H1 (cell line): ENCODE results near the gene GLMN. TPM values are rescaled to one million over a fixed set of nuclear protein-coding genes. Genes with fewer than 3 reads are reported as not detected.

Experiments used
- CEBPB ChIP-seq: IDR thresholded peaks from 2 replicates; pipeline ENCODE4 v1.6.1; 2012; ENCODE audit warnings: low read depth, low read length
- KDM1A ChIP-seq: fragments of 200-600, 300-600 bp; sonication (generic); IDR thresholded peaks from 2 replicates; pipeline ENCODE4 v1.7.1; 2016; ENCODE audit warnings: mild to moderate bottlenecking, low read length, borderline replicate concordance
- POLR2A ChIP-seq, 2 experiments: IDR thresholded peaks; 1 replicate in 1 of 2; 2 replicates in 1 of 2; pipeline ENCODE4 v1.6.1; 2011; ENCODE audit warnings: low read depth in 2 of 2, low read length in 2 of 2, mild to moderate bottlenecking in 2 of 2; ENCODE audit errors: control extremely low read depth in 1 of 2
- RNF2 ChIP-seq: fragments of 200-900, 300-1000 bp; sonication (generic); IDR thresholded peaks from 2 replicates; pipeline ENCODE4 v1.7.1; 2016; ENCODE audit warnings: borderline replicate concordance, low read depth, mild to moderate bottlenecking, antibody characterized with exemption, low read length; ENCODE audit not compliant: poor library complexity, severe bottlenecking; ENCODE audit errors: missing control alignments
- SIN3A ChIP-seq, 2 experiments: IDR thresholded peaks in 1 of 2; conservative IDR thresholded peaks in 1 of 2; 2 replicates each; pipeline ENCODE4 v1.6.1; 2011 to 2012; ENCODE audit warnings: low read length in 2 of 2, improper control_type of control experiment in 1 of 2, low read depth in 1 of 2, mild to moderate bottlenecking in 1 of 2
- TAF7 ChIP-seq: optimal IDR thresholded peaks from 2 replicates; pipeline ENCODE3; 2011; ENCODE audit warnings: low read depth, mild to moderate bottlenecking, inconsistent platforms, low read length, moderate library complexity, borderline replicate concordance
- polyA plus RNA-seq, 7 experiments: library from polyadenylated mRNA; depleted of rRNA in 3 of 7; stranded (reverse) in 5 of 7; unstranded in 2 of 7; fragments of >200 nt in 5 of 7; fragments of 200-250 nt in 2 of 7; gene quantifications; 1 replicate in 5 of 7; 2 replicates in 1 of 7; 4 replicates in 1 of 7; pipeline versions ENCODE4 v1.2.1 to v1.2.3, GENCODE V29; 2011 to 2013; ENCODE audit warnings: missing spikeins in 2 of 7, mixed read lengths in 2 of 7
- total RNA-seq: library from RNA; stranded (reverse); fragmentation: NEBNext Ultra II Directional; extraction: Animal tissue kit (Norgen Biotek cat#: 25700); gene quantifications from 2 replicates; pipeline ENCODE4 v1.2.1, GENCODE V29; 2021

Gene GLMN
- total and polyA plus RNA-seq, 2 of the 8 experiments (the other 6 are each of a cell fraction or from before 2014, with no cell fraction given), result 5.7 to 25.0 TPM

- no peak for TF ChIP-seq POLR2A (IDR thresholded peaks at IDR 0.05; ENCODE audit: control extremely low read depth in 1 of 2, low read depth in 2 of 2, low read length in 2 of 2)
- no peak for TF ChIP-seq TAF7
- TF ChIP-seq RNF2, result no peak
- no peak for TF ChIP-seq KDM1A
- no peak for TF ChIP-seq CEBPB
- TF ChIP-seq SIN3A (conservative IDR thresholded peaks at IDR 0.05 in 1 of 2, IDR thresholded peaks at IDR 0.05 in 1 of 2; ENCODE audit: low read depth in 1 of 2, low read length in 2 of 2), result no peak
These were observed 27.9 kb upstream of the GLMN start (continued) for GRCh38 chr1:92326681-92327080.
